ENCODE measurements around the gene ASRGL1.

- no peak for TF ChIP-seq CTCF (IDR thresholded peaks at IDR 0.05)
- TF ChIP-seq EZH2 (IDR thresholded peaks at IDR 0.05; ENCODE audit: borderline replicate concordance, insufficient read depth, low read depth, low read length, poor library complexity, severe bottlenecking): no peak
These were observed 82.7 kb downstream of the ASRGL1 start for GRCh38 chr11:62419943-62420342.
